H9 (cell line): ENCODE data around the gene ELAC1. TPM values are rescaled to one million over a fixed set of nuclear protein-coding genes. Genes with fewer than 3 reads are reported as not detected.

Experiments used
- DNase-seq: peaks from one replicate; pipeline ENCODE4 v3.0.0-alpha.2; 2017
- H2AFZ ChIP-seq: one replicate; pipeline ENCODE4 v1.6.1; 2013; ENCODE audit warnings: mild to moderate bottlenecking, low read length, control low read depth, moderate library complexity
- H2AK5ac ChIP-seq: 2 replicates; pipeline ENCODE4 v1.6.1; 2013; ENCODE audit warnings: low read length, control low read depth, mixed read lengths; ENCODE audit not compliant: insufficient read length
- H2BK120ac ChIP-seq: one replicate; pipeline ENCODE4 v1.6.1; 2013; ENCODE audit warnings: low read depth, mild to moderate bottlenecking, low read length, control low read depth, inconsistent platforms; ENCODE audit not compliant: poor library complexity, severe bottlenecking
- H2BK12ac ChIP-seq: 2 replicates; pipeline ENCODE4 v1.6.1; 2013; ENCODE audit warnings: low read length, control low read depth, mixed read lengths, low read depth; ENCODE audit not compliant: insufficient read length
- H2BK15ac ChIP-seq: 2 replicates; pipeline ENCODE4 v1.6.1; 2013; ENCODE audit warnings: low read depth, low read length, control low read depth
- H2BK20ac ChIP-seq: one replicate; pipeline ENCODE4 v1.6.1; 2013; ENCODE audit warnings: low read depth, mild to moderate bottlenecking, low read length, control low read depth, inconsistent platforms; ENCODE audit not compliant: poor library complexity, severe bottlenecking
- H2BK5ac ChIP-seq: 2 replicates; pipeline ENCODE4 v1.6.1; 2013; ENCODE audit warnings: low read length, control low read depth, mixed read lengths; ENCODE audit not compliant: insufficient read length
- H3K14ac ChIP-seq: 2 replicates; pipeline ENCODE4 v1.6.1; 2013; ENCODE audit warnings: low read length, control low read depth; ENCODE audit not compliant: insufficient read depth
- H3K18ac ChIP-seq: 2 replicates; pipeline ENCODE4 v1.6.1; 2013; ENCODE audit warnings: low read depth, mild to moderate bottlenecking, mixed read lengths, low read length, control low read depth; ENCODE audit not compliant: insufficient read length
- H3K23ac ChIP-seq: 2 replicates; pipeline ENCODE4 v1.6.1; 2013; ENCODE audit warnings: low read length, control low read depth, mixed read lengths, low read depth; ENCODE audit not compliant: insufficient read length
- H3K23me2 ChIP-seq: 2 replicates; pipeline ENCODE4 v1.6.1; 2013; ENCODE audit warnings: low read depth, mild to moderate bottlenecking, mixed read lengths, low read length, control low read depth; ENCODE audit not compliant: insufficient read length, poor library complexity, severe bottlenecking
- H3K27ac ChIP-seq: 2 replicates; pipeline ENCODE4 v1.5.1; 2013; ENCODE audit warnings: low read length, control low read depth, mixed read lengths, low read depth; ENCODE audit not compliant: insufficient read length
- H3K27me3 ChIP-seq: 2 replicates; pipeline ENCODE4 v1.6.1; 2013; ENCODE audit warnings: low read length, control low read depth, inconsistent platforms; ENCODE audit not compliant: insufficient read depth
- H3K4ac ChIP-seq: 2 replicates; pipeline ENCODE4 v1.6.1; 2013; ENCODE audit warnings: low read depth, mild to moderate bottlenecking, control low read depth, inconsistent platforms, low read length, moderate library complexity
- H3K4me1 ChIP-seq: 2 replicates; pipeline ENCODE4 v1.6.1; 2013; ENCODE audit warnings: low read length, control low read depth, inconsistent platforms; ENCODE audit not compliant: insufficient read depth
- H3K4me2 ChIP-seq: 2 replicates; pipeline ENCODE4 v1.6.1; 2013; ENCODE audit warnings: low read length, control low read depth, mixed read lengths; ENCODE audit not compliant: insufficient read length, insufficient read depth
- H3K56ac ChIP-seq: 2 replicates; pipeline ENCODE4 v1.6.1; 2013; ENCODE audit warnings: low read depth, mild to moderate bottlenecking, mixed read lengths, low read length, control low read depth; ENCODE audit not compliant: insufficient read length
- H3K79me1 ChIP-seq: 2 replicates; pipeline ENCODE4 v1.6.1; 2013; ENCODE audit warnings: low read depth, mild to moderate bottlenecking, moderate library complexity, low read length, control low read depth, inconsistent platforms; ENCODE audit not compliant: insufficient read depth, poor library complexity, severe bottlenecking
- H3K79me2 ChIP-seq: 2 replicates; pipeline ENCODE4 v1.6.1; 2013; ENCODE audit warnings: low read length, control low read depth, inconsistent platforms; ENCODE audit not compliant: insufficient read depth
- H3K9ac ChIP-seq: 2 replicates; pipeline ENCODE4 v1.6.1; 2013; ENCODE audit warnings: low read length, control low read depth, mixed read lengths; ENCODE audit not compliant: insufficient read length; ENCODE audit errors: extremely low read depth
- H3K9me3 ChIP-seq: one replicate; pipeline ENCODE4 v1.6.1; 2013; ENCODE audit warnings: low read depth, low read length, inconsistent platforms; ENCODE audit not compliant: control insufficient read depth
- H3T11ph ChIP-seq: one replicate; pipeline ENCODE4 v1.6.1; 2013; ENCODE audit warnings: mild to moderate bottlenecking, low read length, control low read depth, inconsistent platforms
- H4K20me1 ChIP-seq: one replicate; pipeline ENCODE4 v1.6.1; 2013; ENCODE audit not compliant: control insufficient read depth, insufficient read length, insufficient read depth
- H4K5ac ChIP-seq: 2 replicates; pipeline ENCODE4 v1.6.1; 2013; ENCODE audit warnings: low read depth, mild to moderate bottlenecking, mixed read lengths, low read length, control low read depth; ENCODE audit not compliant: insufficient read length
- H4K8ac ChIP-seq: replicated peaks from 2 replicates; pipeline ENCODE4 v1.6.1; 2013; ENCODE audit warnings: low read length, control low read depth, mixed read lengths, low read depth; ENCODE audit not compliant: insufficient read length
- H4K91ac ChIP-seq: 2 replicates; pipeline ENCODE4 v1.6.1; 2013; ENCODE audit warnings: low read depth, mild to moderate bottlenecking, moderate library complexity, mixed read lengths, low read length, control low read depth; ENCODE audit not compliant: insufficient read length
- H3K27ac Mint-ChIP-seq, 3 experiments: 2 replicates in 2 of 3; 3 replicates in 1 of 3; pipeline ENCODE4 v1.8.0; 2020 to 2021; ENCODE audit warnings: mixed read lengths in 3 of 3, mild to moderate bottlenecking in 1 of 3, moderate library complexity in 1 of 3
- H3K27me3 Mint-ChIP-seq: 2 replicates; pipeline ENCODE4 v1.8.0; 2021; ENCODE audit warnings: low read depth, mild to moderate bottlenecking, moderate library complexity, mixed read lengths
- H3K36me3 Mint-ChIP-seq, 3 experiments: 2 replicates in 2 of 3; 3 replicates in 1 of 3; pipeline ENCODE4 v1.8.0; 2020 to 2021; ENCODE audit warnings: low read depth in 3 of 3, mixed read lengths in 3 of 3; ENCODE audit not compliant: insufficient read depth in 1 of 3
- H3K4me1 Mint-ChIP-seq, 2 experiments: 2 replicates each; pipeline ENCODE4 v1.8.0; 2020; ENCODE audit warnings: mixed read lengths in 2 of 2
- H3K4me3 Mint-ChIP-seq, 2 experiments: 2 replicates in 1 of 2; 3 replicates in 1 of 2; pipeline ENCODE4 v1.8.0; 2020 to 2021; ENCODE audit warnings: mild to moderate bottlenecking in 2 of 2, mixed read lengths in 2 of 2, moderate library complexity in 1 of 2
- H3K9me3 Mint-ChIP-seq, 2 experiments: 2 replicates in 1 of 2; 3 replicates in 1 of 2; pipeline ENCODE4 v1.8.0; 2020; ENCODE audit warnings: mild to moderate bottlenecking in 2 of 2, mixed read lengths in 2 of 2, moderate library complexity in 1 of 2
- WGBS: extraction: QIAGEN DNeasy Blood & Tissue Kit; methylation state at CpG from one replicate; pipeline ENCODE4 v1.1.7; 2013; ENCODE audit warnings: missing lambda C conversion rate, low lambda C conversion rate, mixed read lengths; ENCODE audit not compliant: insufficient read length; ENCODE audit errors: extremely low coverage; 5-methylcytosine and 5-hydroxymethylcytosine counted together
- total RNA-seq: library from RNA; stranded (reverse); gene quantifications from 2 replicates; pipeline ENCODE4 v1.2.1, GENCODE V29; 2021
- TF ChIP-seq, protein P1 (sequence below): fragments of 200-600 bp; sonication (generic); conservative IDR thresholded peaks from 3 replicates; pipeline ENCODE4 v1.8.0; 2021; ENCODE audit warnings: antibody characterized with exemption, mild to moderate bottlenecking

ELAC1 gene
- total RNA-seq, 1 experiment from 2014 or later, result 5.7 TPM

DNA sequence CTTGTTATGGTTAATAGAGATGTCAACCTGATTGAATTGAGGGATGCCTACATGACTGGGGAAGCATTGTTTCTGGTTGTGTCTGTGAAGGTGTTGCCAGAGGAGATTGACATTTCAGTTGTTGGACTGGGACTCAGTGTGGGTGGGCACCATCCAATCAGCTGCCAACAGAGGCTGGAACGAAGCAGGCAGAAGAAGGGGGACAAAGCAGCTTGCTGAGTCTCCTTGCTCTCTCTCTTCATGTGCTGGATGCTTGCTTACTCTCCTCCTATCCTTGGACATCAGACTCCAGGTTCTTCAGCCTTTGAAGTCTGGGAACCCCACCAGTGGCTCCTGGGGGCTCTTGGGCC is 39.9 kb downstream of the ELAC1 start:
- H3K36me3 Mint-ChIP-seq, result no peaks in the 10 kb centered on the region
- Histone ChIP-seq H3K23me2 (no peaks in the 10 kb centered on the region), H4K8ac (no peak overlapping the region), H3K9me3 (no peaks in the 10 kb centered on the region), H2BK12ac (no peak overlapping the region), H3K18ac (no peak overlapping the region), H3K4me1 (no peaks in the 10 kb centered on the region), H2AFZ (no peak overlapping the region), H2BK20ac (no peak overlapping the region), H3T11ph (no peak overlapping the region), H3K79me2 (no peaks in the 10 kb centered on the region), H3K79me1 (no peaks in the 10 kb centered on the region), H2BK120ac (no peak overlapping the region), H3K9ac (no peak overlapping the region), H3K14ac (no peak overlapping the region), H3K4me2 (no peak overlapping the region), H3K4ac (no peak overlapping the region), H4K91ac (no peak overlapping the region), H4K5ac (no peak overlapping the region), H3K23ac (no peak overlapping the region), H2AK5ac (no peak overlapping the region), H2BK15ac (no peak overlapping the region), H3K56ac (no peak overlapping the region), H3K27ac (no peak overlapping the region), H3K27me3 (no peaks in the 10 kb centered on the region), H4K20me1 (no peaks in the 10 kb centered on the region), H2BK5ac (no peak overlapping the region)
- no peak overlapping the region for H3K4me3 Mint-ChIP-seq
- DNase-seq, result no peak
- H3K27me3 Mint-ChIP-seq, result no peaks in the 10 kb centered on the region; the same call in 1 of the 2 replicates
- H3K27ac Mint-ChIP-seq, result no peak overlapping the region
- TF ChIP-seq, protein P1, sequence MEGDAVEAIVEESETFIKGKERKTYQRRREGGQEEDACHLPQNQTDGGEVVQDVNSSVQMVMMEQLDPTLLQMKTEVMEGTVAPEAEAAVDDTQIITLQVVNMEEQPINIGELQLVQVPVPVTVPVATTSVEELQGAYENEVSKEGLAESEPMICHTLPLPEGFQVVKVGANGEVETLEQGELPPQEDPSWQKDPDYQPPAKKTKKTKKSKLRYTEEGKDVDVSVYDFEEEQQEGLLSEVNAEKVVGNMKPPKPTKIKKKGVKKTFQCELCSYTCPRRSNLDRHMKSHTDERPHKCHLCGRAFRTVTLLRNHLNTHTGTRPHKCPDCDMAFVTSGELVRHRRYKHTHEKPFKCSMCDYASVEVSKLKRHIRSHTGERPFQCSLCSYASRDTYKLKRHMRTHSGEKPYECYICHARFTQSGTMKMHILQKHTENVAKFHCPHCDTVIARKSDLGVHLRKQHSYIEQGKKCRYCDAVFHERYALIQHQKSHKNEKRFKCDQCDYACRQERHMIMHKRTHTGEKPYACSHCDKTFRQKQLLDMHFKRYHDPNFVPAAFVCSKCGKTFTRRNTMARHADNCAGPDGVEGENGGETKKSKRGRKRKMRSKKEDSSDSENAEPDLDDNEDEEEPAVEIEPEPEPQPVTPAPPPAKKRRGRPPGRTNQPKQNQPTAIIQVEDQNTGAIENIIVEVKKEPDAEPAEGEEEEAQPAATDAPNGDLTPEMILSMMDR, result no peak
- H3K9me3 Mint-ChIP-seq, result peaks cover 3 to 5% of the 10 kb centered on the region in 2 experiments; a peak in 4 of 5 replicates
- H3K4me1 Mint-ChIP-seq, result peaks cover 17 to 20% of the 10 kb centered on the region in 2 experiments
- WGBS, result no CpG with 5 or more reads among the region's 1 CpG
